Measurements from ENCODE around the gene GFY. TPM values are rescaled to one million over a fixed set of nuclear protein-coding genes. Genes with fewer than 3 reads are reported as not detected.

The GFY gene
- total and polyA plus RNA-seq, 9 of the 15 experiments (the other 6 are each of a cell fraction or from before 2014, with no cell fraction given) = 0.06 to 0.40 (median 0.19) TPM; not detected in 3

DNA sequence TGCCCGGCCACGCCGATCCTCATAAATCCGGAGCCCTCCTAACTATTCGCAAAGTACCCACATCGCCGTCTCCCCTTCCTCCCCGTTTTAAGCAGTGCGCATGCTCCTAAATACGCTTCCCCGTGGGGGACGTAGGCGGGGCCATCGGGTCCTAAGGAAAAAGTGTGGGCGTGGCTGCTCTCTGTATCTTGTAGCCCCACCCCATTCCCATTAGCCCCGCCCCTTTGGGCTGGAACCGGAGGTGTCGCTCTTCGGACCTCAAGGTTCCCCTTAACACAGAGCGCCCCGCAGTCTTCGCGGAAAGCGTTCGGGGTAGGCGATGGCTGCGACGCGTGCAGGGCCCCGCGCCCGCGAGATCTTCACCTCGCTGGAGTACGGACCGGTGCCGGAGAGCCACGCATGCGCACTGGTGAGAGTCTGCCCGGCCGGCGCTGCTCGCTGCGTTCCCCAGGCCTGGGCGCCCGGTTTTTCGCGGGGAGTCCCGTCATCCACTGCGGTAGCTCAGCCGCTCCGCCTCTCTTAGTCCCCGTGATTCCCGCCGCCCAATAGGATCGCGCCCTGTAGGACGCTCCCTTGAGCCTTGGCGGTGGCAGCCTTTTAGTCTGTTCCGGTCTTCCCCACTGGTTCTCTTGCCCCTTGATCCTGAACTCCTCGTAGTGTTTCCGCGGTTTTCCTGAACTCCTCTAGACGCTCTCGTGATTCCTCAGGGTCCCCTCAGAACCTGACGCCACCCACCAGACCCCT is 28.0 kb downstream of the GFY start, which contains the start of gene ALDH16A1 (continued):
- TF ChIP-seq, protein P1, sequence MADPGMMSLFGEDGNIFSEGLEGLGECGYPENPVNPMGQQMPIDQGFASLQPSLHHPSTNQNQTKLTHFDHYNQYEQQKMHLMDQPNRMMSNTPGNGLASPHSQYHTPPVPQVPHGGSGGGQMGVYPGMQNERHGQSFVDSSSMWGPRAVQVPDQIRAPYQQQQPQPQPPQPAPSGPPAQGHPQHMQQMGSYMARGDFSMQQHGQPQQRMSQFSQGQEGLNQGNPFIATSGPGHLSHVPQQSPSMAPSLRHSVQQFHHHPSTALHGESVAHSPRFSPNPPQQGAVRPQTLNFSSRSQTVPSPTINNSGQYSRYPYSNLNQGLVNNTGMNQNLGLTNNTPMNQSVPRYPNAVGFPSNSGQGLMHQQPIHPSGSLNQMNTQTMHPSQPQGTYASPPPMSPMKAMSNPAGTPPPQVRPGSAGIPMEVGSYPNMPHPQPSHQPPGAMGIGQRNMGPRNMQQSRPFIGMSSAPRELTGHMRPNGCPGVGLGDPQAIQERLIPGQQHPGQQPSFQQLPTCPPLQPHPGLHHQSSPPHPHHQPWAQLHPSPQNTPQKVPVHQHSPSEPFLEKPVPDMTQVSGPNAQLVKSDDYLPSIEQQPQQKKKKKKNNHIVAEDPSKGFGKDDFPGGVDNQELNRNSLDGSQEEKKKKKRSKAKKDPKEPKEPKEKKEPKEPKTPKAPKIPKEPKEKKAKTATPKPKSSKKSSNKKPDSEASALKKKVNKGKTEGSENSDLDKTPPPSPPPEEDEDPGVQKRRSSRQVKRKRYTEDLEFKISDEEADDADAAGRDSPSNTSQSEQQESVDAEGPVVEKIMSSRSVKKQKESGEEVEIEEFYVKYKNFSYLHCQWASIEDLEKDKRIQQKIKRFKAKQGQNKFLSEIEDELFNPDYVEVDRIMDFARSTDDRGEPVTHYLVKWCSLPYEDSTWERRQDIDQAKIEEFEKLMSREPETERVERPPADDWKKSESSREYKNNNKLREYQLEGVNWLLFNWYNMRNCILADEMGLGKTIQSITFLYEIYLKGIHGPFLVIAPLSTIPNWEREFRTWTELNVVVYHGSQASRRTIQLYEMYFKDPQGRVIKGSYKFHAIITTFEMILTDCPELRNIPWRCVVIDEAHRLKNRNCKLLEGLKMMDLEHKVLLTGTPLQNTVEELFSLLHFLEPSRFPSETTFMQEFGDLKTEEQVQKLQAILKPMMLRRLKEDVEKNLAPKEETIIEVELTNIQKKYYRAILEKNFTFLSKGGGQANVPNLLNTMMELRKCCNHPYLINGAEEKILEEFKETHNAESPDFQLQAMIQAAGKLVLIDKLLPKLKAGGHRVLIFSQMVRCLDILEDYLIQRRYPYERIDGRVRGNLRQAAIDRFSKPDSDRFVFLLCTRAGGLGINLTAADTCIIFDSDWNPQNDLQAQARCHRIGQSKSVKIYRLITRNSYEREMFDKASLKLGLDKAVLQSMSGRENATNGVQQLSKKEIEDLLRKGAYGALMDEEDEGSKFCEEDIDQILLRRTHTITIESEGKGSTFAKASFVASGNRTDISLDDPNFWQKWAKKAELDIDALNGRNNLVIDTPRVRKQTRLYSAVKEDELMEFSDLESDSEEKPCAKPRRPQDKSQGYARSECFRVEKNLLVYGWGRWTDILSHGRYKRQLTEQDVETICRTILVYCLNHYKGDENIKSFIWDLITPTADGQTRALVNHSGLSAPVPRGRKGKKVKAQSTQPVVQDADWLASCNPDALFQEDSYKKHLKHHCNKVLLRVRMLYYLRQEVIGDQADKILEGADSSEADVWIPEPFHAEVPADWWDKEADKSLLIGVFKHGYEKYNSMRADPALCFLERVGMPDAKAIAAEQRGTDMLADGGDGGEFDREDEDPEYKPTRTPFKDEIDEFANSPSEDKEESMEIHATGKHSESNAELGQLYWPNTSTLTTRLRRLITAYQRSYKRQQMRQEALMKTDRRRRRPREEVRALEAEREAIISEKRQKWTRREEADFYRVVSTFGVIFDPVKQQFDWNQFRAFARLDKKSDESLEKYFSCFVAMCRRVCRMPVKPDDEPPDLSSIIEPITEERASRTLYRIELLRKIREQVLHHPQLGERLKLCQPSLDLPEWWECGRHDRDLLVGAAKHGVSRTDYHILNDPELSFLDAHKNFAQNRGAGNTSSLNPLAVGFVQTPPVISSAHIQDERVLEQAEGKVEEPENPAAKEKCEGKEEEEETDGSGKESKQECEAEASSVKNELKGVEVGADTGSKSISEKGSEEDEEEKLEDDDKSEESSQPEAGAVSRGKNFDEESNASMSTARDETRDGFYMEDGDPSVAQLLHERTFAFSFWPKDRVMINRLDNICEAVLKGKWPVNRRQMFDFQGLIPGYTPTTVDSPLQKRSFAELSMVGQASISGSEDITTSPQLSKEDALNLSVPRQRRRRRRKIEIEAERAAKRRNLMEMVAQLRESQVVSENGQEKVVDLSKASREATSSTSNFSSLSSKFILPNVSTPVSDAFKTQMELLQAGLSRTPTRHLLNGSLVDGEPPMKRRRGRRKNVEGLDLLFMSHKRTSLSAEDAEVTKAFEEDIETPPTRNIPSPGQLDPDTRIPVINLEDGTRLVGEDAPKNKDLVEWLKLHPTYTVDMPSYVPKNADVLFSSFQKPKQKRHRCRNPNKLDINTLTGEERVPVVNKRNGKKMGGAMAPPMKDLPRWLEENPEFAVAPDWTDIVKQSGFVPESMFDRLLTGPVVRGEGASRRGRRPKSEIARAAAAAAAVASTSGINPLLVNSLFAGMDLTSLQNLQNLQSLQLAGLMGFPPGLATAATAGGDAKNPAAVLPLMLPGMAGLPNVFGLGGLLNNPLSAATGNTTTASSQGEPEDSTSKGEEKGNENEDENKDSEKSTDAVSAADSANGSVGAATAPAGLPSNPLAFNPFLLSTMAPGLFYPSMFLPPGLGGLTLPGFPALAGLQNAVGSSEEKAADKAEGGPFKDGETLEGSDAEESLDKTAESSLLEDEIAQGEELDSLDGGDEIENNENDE (IDR thresholded peaks at IDR 0.05; ENCODE audit: low read depth, low read length) = no peak
- TF ChIP-seq SP1 (CRISPR knock-in tag; IDR thresholded peaks at IDR 0.05) (peak; percentile 92), SIN3A (IDR thresholded peaks at IDR 0.05; ENCODE audit: borderline replicate concordance in 2 of 2, control insufficient read depth in 1 of 2, low read depth in 2 of 2, low read length in 2 of 2) (peak in 1 of 2 experiments; percentile 45; a peak in 1 of 4 replicates), MEF2D (tag; conservative IDR thresholded peaks at IDR 0.05; ENCODE audit: low read depth) (no peak), ATF7 (IDR thresholded peaks at IDR 0.05) (peak; percentile 81), CREB1 (IDR thresholded peaks at IDR 0.05) (peak; percentile 72), CREB1 (CRISPR knock-in tag; IDR thresholded peaks at IDR 0.05) (peak; percentile 73), ZNF699 (CRISPR knock-in tag; IDR thresholded peaks at IDR 0.05; ENCODE audit: insufficient replicate concordance) (no peak), CEBPG (CRISPR knock-in tag; IDR thresholded peaks at IDR 0.05) (no peak), CEBPG (tag; conservative IDR thresholded peaks at IDR 0.05 in 1 of 2, IDR thresholded peaks at IDR 0.05 in 1 of 2) (no peak), TSC22D4 (tag; IDR thresholded peaks at IDR 0.05) (no peak), ZNF3 (CRISPR knock-in tag; IDR thresholded peaks at IDR 0.05) (no peak), ZNF384 (IDR thresholded peaks at IDR 0.05; ENCODE audit: low read depth, low read length) (no peak)
- TF ChIP-seq, protein P2, sequence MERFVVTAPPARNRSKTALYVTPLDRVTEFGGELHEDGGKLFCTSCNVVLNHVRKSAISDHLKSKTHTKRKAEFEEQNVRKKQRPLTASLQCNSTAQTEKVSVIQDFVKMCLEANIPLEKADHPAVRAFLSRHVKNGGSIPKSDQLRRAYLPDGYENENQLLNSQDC (CRISPR knock-in tag; IDR thresholded peaks at IDR 0.05) = no peak
- TF ChIP-seq, protein P3, sequence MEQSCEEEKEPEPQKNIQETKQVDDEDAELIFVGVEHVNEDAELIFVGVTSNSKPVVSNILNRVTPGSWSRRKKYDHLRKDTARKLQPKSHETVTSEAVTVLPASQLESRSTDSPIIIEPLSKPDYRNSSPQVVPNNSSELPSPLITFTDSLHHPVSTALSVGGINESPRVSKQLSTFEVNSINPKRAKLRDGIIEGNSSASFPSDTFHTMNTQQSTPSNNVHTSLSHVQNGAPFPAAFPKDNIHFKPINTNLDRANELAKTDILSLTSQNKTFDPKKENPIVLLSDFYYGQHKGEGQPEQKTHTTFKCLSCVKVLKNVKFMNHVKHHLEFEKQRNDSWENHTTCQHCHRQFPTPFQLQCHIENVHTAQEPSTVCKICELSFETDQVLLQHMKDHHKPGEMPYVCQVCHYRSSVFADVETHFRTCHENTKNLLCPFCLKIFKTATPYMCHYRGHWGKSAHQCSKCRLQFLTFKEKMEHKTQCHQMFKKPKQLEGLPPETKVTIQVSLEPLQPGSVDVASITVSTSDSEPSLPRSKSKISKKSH (CRISPR knock-in tag; IDR thresholded peaks at IDR 0.05) = no peak
